IMR-90 (cell line): ENCODE results near the gene RBM23. TPM values are rescaled to one million over a fixed set of nuclear protein-coding genes. Genes with fewer than 3 reads are reported as not detected.

Experiments
- ATAC-seq: fragments of 200-7000 bp; cut with Tn5 transposase; 2 replicates; pipeline ENCODE4 v1.9.1; 2020; ENCODE audit warnings: low read depth, mild to moderate bottlenecking, moderate library complexity
- BruUV-seq: library from RNA; stranded (reverse); fragments of 400-500 nt; replicated peaks from 2 replicates; lab custom pipeline; 2021; lab: Mats Ljungman, UMichigan
- CTCF ChIA-PET: fragments of 300-600 bp; formaldehyde crosslinking; extraction: SDS; loops from one replicate; lab custom pipeline; 2021; ENCODE audit warnings: antibody characterized with exemption; lab: Yijun Ruan, JAX
- POLR2A ChIA-PET: fragments of 300-600 bp; sonication (Branson Sonifier 250); formaldehyde crosslinking; loops from one replicate; lab custom pipeline; 2022; ENCODE audit warnings: antibody characterized with exemption; ENCODE audit not compliant: unreplicated experiment; lab: Charles Lee
- DNase-seq: peaks from one replicate; pipeline ENCODE4 v3.0.0; 2013
- H2AFZ ChIP-seq: replicated peaks from 2 replicates; pipeline ENCODE3; 2013; ENCODE audit warnings: low read length, mild to moderate bottlenecking; ENCODE audit not compliant: poor library complexity
- H2AK5ac ChIP-seq: 2 replicates; pipeline ENCODE4 v1.6.1; 2013; ENCODE audit warnings: low read depth, low read length, inconsistent platforms
- H2AK9ac ChIP-seq: replicated peaks from 2 replicates; pipeline ENCODE3; 2013; ENCODE audit warnings: mild to moderate bottlenecking, low read depth, low read length, moderate library complexity; ENCODE audit not compliant: poor library complexity
- H2BK120ac ChIP-seq: 2 replicates; pipeline ENCODE4 v1.6.1; 2013; ENCODE audit warnings: low read depth, low read length, inconsistent platforms
- H2BK15ac ChIP-seq: 3 replicates; pipeline ENCODE4 v1.6.1; 2013; ENCODE audit warnings: low read depth, low read length, inconsistent platforms
- H2BK20ac ChIP-seq: 2 replicates; pipeline ENCODE4 v1.6.1; 2013; ENCODE audit warnings: low read depth, mild to moderate bottlenecking, inconsistent platforms, low read length, moderate library complexity
- H2BK5ac ChIP-seq: 2 replicates; pipeline ENCODE4 v1.6.1; 2013; ENCODE audit warnings: mild to moderate bottlenecking, low read depth, low read length, inconsistent platforms; ENCODE audit not compliant: poor library complexity, severe bottlenecking
- H3K14ac ChIP-seq: replicated peaks from 2 replicates; pipeline ENCODE4 v1.6.1; 2013; ENCODE audit warnings: low read depth, low read length, inconsistent platforms
- H3K18ac ChIP-seq: 2 replicates; pipeline ENCODE4 v1.6.1; 2013; ENCODE audit warnings: low read depth, low read length, control low read depth
- H3K23ac ChIP-seq: 2 replicates; pipeline ENCODE4 v1.6.1; 2013; ENCODE audit warnings: low read depth, low read length, inconsistent platforms
- H3K27ac ChIP-seq: 2 replicates; pipeline ENCODE4 v1.5.1; 2013; ENCODE audit warnings: mild to moderate bottlenecking, control low read depth, low read length; ENCODE audit not compliant: insufficient read depth
- H3K27me3 ChIP-seq: 2 replicates; pipeline ENCODE4 v1.6.1; 2013; ENCODE audit warnings: low read length; ENCODE audit not compliant: control insufficient read depth, insufficient read depth
- H3K36me3 ChIP-seq: 2 replicates; pipeline ENCODE4 v1.6.1; 2013; ENCODE audit warnings: low read length, mixed read lengths; ENCODE audit not compliant: control insufficient read depth, insufficient read depth
- H3K4ac ChIP-seq: 2 replicates; pipeline ENCODE4 v1.6.1; 2013; ENCODE audit warnings: low read depth, low read length, inconsistent platforms
- H3K4me1 ChIP-seq: 2 replicates; pipeline ENCODE4 v1.6.1; 2013; ENCODE audit warnings: low read length, mixed read lengths; ENCODE audit not compliant: control insufficient read depth, insufficient read depth
- H3K4me2 ChIP-seq: 2 replicates; pipeline ENCODE4 v1.6.1; 2013; ENCODE audit warnings: low read depth, mild to moderate bottlenecking, control low read depth, low read length, moderate library complexity
- H3K4me3 ChIP-seq: 2 replicates; pipeline ENCODE4 v1.5.1; 2013; ENCODE audit warnings: low read depth, mild to moderate bottlenecking, control low read depth, low read length, moderate library complexity; ENCODE audit not compliant: insufficient read depth
- H3K56ac ChIP-seq: 2 replicates; pipeline ENCODE4 v1.6.1; 2013; ENCODE audit warnings: low read length, inconsistent platforms; ENCODE audit not compliant: insufficient read depth; ENCODE audit errors: extremely low read depth
- H3K79me1 ChIP-seq, 2 experiments: 2 replicates each; pipeline ENCODE4 v1.6.1; 2013; ENCODE audit warnings: low read length in 2 of 2, inconsistent platforms in 1 of 2, low read depth in 1 of 2
- H3K9ac ChIP-seq: 2 replicates; pipeline ENCODE4 v1.6.1; 2013; ENCODE audit warnings: low read depth, low read length, control low read depth
- H3K9me1 ChIP-seq: 2 replicates; pipeline ENCODE4 v1.6.1; 2013; ENCODE audit warnings: low read length, inconsistent platforms; ENCODE audit not compliant: insufficient read depth
- H3K9me3 ChIP-seq: 2 replicates; pipeline ENCODE4 v1.6.1; 2013; ENCODE audit warnings: low read length; ENCODE audit not compliant: control insufficient read depth, insufficient read depth
- H4K20me1 ChIP-seq: 2 replicates; pipeline ENCODE4 v1.6.1; 2013; ENCODE audit warnings: low read length, inconsistent platforms; ENCODE audit not compliant: insufficient read depth
- H4K5ac ChIP-seq: 2 replicates; pipeline ENCODE4 v1.6.1; 2013; ENCODE audit warnings: mild to moderate bottlenecking, low read depth, low read length, control low read depth
- H4K8ac ChIP-seq, 2 experiments: 2 replicates each; pipeline ENCODE4 v1.6.1; 2013; ENCODE audit warnings: low read depth in 2 of 2, low read length in 2 of 2, control low read depth in 1 of 2, inconsistent platforms in 1 of 2
- H4K91ac ChIP-seq: 2 replicates; pipeline ENCODE4 v1.6.1; 2013; ENCODE audit warnings: low read depth, low read length, inconsistent platforms; ENCODE audit not compliant: insufficient read depth
- CHD1 ChIP-seq: IDR thresholded peaks from 2 replicates; pipeline ENCODE4 v1.6.1; 2012; ENCODE audit warnings: low read depth, low read length, improper control_type of control experiment
- ELK1 ChIP-seq: fragments of 150-350 bp; IDR thresholded peaks from 2 replicates; pipeline ENCODE4 v1.6.1; 2016; ENCODE audit warnings: low read depth, mild to moderate bottlenecking, low read length, moderate library complexity, borderline replicate concordance
- MAFK ChIP-seq: IDR thresholded peaks from 2 replicates; pipeline ENCODE4 v1.6.1; 2012; ENCODE audit warnings: low read depth, low read length, improper control_type of control experiment
- MAZ ChIP-seq: IDR thresholded peaks from 2 replicates; pipeline ENCODE4 v1.6.1; 2012; ENCODE audit warnings: low read depth, mild to moderate bottlenecking, low read length, improper control_type of control experiment, moderate library complexity, borderline replicate concordance
- NFE2L2 ChIP-seq: fragments of 150-350 bp; IDR thresholded peaks from 2 replicates; pipeline ENCODE4 v1.6.1; 2016; ENCODE audit warnings: low read depth, mild to moderate bottlenecking, low read length
- RCOR1 ChIP-seq: IDR thresholded peaks from 2 replicates; pipeline ENCODE4 v1.6.1; 2012; ENCODE audit warnings: mild to moderate bottlenecking, low read length, improper control_type of control experiment; ENCODE audit not compliant: insufficient replicate concordance
- RFX5 ChIP-seq: IDR thresholded peaks from 2 replicates; pipeline ENCODE4 v1.8.0; 2012; ENCODE audit warnings: low read depth, mild to moderate bottlenecking, low read length, moderate library complexity
- WGBS, 2 experiments: methylation state at CpG; one replicate each; pipeline versions ENCODE4 v1.1.5 to v1.1.7; 2013; ENCODE audit warnings: missing lambda C conversion rate in 2 of 2; ENCODE audit not compliant: insufficient read length in 1 of 2; ENCODE audit errors: extremely low coverage in 2 of 2; 5-methylcytosine and 5-hydroxymethylcytosine counted together
- dilution Hi-C: fragments of 300-500 bp; cut with HindIII; formaldehyde crosslinking; loops from one replicate; pipeline ENCODE4 v1.14.3; 2018; ENCODE audit warnings: low sequenced_read_pairs; ENCODE audit not compliant: unreplicated experiment
- in situ Hi-C: fragments of 300-500 bp; cut with MboI; formaldehyde crosslinking; loops from 3 replicates; pipeline ENCODE4 v1.14.3; 2019; ENCODE audit warnings: low sequenced_read_pairs, inconsistent platforms, mixed read lengths
- intact Hi-C: fragments of 100-400 bp; cut with micrococcal nuclease; formaldehyde crosslinking; loops from 2 replicates; pipeline ENCODE4 v1.10.0; 2022
- polyA plus RNA-seq, 3 experiments: library from polyadenylated mRNA; depleted of rRNA; stranded (reverse); fragments of >200 nt; gene quantifications; 2 replicates each; pipeline ENCODE4 v1.2.3, GENCODE V29; 2012; ENCODE audit warnings: low replicate concordance in 1 of 3
- total RNA-seq: library from RNA; depleted of rRNA; stranded (reverse); fragments of >200 nt; gene quantifications from 2 replicates; pipeline ENCODE4 v1.2.3, GENCODE V29; 2012
- TF ChIP-seq, protein P1 (sequence below): conservative IDR thresholded peaks from 2 replicates; pipeline ENCODE4 v1.5.1; 2012; ENCODE audit warnings: mild to moderate bottlenecking, low read depth, low read length, improper control_type of control experiment

RBM23 gene
- total and polyA plus RNA-seq, 2 of the 4 experiments (the other 2 are of a cell fraction), result 44.7 to 375 TPM

- H3K9me3 ChIP-seq, result no peaks in the 10 kb centered on the region
- H3K4me2 ChIP-seq, result no peak overlapping the region
- no peak overlapping the region for H3K4ac ChIP-seq
- peaks cover 2 to 7% of the 10 kb centered on the region in 2 experiments; a peak in 3 of 4 replicates for H3K79me1 ChIP-seq
- no peak overlapping the region for H4K5ac ChIP-seq
- peaks cover 5% of the 10 kb centered on the region; the same call in 1 of the 2 replicates for H3K9me1 ChIP-seq
- in situ Hi-C loops, result no loop called here
- intact Hi-C loops, result no loop called here
- dilution Hi-C loops, result no loop called here
- H3K4me3 ChIP-seq, result no peak overlapping the region
- H2BK20ac ChIP-seq, result no peak overlapping the region
- no peak overlapping the region for H2BK5ac ChIP-seq
- no peak overlapping the region for H3K56ac ChIP-seq
- H4K8ac ChIP-seq, result no peak overlapping the region
- no peak overlapping the region for H3K27ac ChIP-seq
- no peak for TF ChIP-seq RCOR1
- no peak for TF ChIP-seq NFE2L2
- TF ChIP-seq ELK1, result no peak
- TF ChIP-seq CHD1, result no peak
- TF ChIP-seq RFX5, result no peak
- TF ChIP-seq MAFK, result no peak
- peak; percentile 78; the same call in 1 of the 2 replicates for TF ChIP-seq MAZ
- TF ChIP-seq, protein P1, sequence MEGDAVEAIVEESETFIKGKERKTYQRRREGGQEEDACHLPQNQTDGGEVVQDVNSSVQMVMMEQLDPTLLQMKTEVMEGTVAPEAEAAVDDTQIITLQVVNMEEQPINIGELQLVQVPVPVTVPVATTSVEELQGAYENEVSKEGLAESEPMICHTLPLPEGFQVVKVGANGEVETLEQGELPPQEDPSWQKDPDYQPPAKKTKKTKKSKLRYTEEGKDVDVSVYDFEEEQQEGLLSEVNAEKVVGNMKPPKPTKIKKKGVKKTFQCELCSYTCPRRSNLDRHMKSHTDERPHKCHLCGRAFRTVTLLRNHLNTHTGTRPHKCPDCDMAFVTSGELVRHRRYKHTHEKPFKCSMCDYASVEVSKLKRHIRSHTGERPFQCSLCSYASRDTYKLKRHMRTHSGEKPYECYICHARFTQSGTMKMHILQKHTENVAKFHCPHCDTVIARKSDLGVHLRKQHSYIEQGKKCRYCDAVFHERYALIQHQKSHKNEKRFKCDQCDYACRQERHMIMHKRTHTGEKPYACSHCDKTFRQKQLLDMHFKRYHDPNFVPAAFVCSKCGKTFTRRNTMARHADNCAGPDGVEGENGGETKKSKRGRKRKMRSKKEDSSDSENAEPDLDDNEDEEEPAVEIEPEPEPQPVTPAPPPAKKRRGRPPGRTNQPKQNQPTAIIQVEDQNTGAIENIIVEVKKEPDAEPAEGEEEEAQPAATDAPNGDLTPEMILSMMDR, result no peak
- no peak overlapping the region for H2AK5ac ChIP-seq
- DNase-seq (peak; percentile 46), ATAC-seq (peak; percentile 8; the same call in 1 of the 2 replicates)
- no peaks in the 10 kb centered on the region for H4K20me1 ChIP-seq
- H2BK120ac ChIP-seq, result no peak overlapping the region
- H3K18ac ChIP-seq, result no peak overlapping the region
- H2AFZ ChIP-seq, result peak overlapping the region; percentile 72
- H3K27me3 ChIP-seq, result no peaks in the 10 kb centered on the region
- H3K23ac ChIP-seq, result peak overlapping the region; percentile 60; the same call in 1 of the 2 replicates
- peak overlapping the region; percentile 68 for H2AK9ac ChIP-seq
- H3K14ac ChIP-seq, result no peak overlapping the region
- WGBS, 2 experiments, result 80% methylated on average over 1 of the region's 6 CpGs; no CpG with 5 or more reads in 1 of the 2 experiments
- ChIA-PET POLR2A (interaction anchor here (0.6 kb wide), 1 partner anchor 48 kb away, joined by 15 read pairs; no protein-coding TSS in a partner anchor), CTCF (interaction anchor here (1.7 kb wide), 1 partner anchor 10 kb away, joined by 10 read pairs; no protein-coding TSS in a partner anchor)
- no peak overlapping the region for H4K91ac ChIP-seq
- peaks cover 1% of the 10 kb centered on the region; the same call in 1 of the 2 replicates for H3K4me1 ChIP-seq
- no peak overlapping the region for H3K9ac ChIP-seq
- H3K36me3 ChIP-seq, result peaks cover 17% of the 10 kb centered on the region
- no peak overlapping the region for H2BK15ac ChIP-seq
- no TSS peak for BruUV-seq
Observed at GRCh38 chr14:22882529-22883172, 36.3 kb downstream of the RBM23 start.
